HFF-Myc (cell line): ENCODE results near the gene IL6.
"Not testable (repeated sequence)": the region's sequence is repeated elsewhere in the genome, so short reads cannot be mapped to it uniquely, and the experiment has no call there.

ENCODE experiments used
- DNase-seq: peaks from one replicate; pipeline ENCODE4 v3.0.0-alpha.2; 2011; ENCODE audit warnings: low read depth; ENCODE audit errors: extremely low read depth
- H3K4me3 ChIP-seq: replicated peaks from 2 replicates; pipeline ENCODE4 v1.5.1; 2011; ENCODE audit warnings: low read depth, mild to moderate bottlenecking, control low read depth, low read length
- TF ChIP-seq, protein P1 (sequence below): IDR thresholded peaks from 2 replicates; pipeline ENCODE4 v1.5.1; 2012; ENCODE audit warnings: mild to moderate bottlenecking, low read depth, low read length, control low read depth; ENCODE audit errors: missing control alignments

IL6 gene

DNA sequence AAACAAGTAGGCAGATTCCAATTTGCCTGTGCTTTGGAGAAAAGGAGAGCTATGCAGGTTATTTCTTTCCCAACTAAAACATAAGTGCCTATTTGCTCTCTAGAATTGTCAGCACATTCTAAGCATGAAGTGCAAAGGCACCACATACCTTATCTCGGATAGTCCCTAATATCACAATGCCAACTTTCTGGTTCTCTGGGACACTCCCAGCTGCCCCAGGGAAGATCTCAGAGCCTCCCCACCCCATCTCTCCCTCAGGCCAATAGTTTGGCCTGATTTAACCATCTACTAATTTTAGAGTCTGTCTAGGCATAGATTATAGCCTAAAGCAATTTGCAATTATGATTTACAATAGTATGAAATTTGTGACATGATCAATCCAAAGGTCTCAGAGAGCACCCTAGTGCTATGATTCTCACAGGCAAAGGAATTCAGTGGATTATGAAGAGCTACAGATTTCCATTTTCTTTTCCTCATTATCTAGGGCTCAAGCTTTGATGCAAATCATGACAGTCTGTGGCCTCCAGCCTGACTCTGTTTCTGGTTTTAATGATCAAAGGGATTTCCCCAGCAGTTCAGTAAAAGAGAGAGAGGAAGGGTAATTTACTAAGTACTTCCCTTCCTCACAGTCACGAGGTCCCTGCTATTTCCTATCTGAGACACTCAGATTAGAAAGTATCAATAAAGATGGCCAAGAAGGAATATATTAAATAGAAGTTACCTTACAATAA is 29.0 kb upstream of the IL6 start:
- DNase-seq, result no peak
- H3K4me3 ChIP-seq, result no peak overlapping the region
- TF ChIP-seq, protein P1, sequence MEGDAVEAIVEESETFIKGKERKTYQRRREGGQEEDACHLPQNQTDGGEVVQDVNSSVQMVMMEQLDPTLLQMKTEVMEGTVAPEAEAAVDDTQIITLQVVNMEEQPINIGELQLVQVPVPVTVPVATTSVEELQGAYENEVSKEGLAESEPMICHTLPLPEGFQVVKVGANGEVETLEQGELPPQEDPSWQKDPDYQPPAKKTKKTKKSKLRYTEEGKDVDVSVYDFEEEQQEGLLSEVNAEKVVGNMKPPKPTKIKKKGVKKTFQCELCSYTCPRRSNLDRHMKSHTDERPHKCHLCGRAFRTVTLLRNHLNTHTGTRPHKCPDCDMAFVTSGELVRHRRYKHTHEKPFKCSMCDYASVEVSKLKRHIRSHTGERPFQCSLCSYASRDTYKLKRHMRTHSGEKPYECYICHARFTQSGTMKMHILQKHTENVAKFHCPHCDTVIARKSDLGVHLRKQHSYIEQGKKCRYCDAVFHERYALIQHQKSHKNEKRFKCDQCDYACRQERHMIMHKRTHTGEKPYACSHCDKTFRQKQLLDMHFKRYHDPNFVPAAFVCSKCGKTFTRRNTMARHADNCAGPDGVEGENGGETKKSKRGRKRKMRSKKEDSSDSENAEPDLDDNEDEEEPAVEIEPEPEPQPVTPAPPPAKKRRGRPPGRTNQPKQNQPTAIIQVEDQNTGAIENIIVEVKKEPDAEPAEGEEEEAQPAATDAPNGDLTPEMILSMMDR, result no peak

DNA sequence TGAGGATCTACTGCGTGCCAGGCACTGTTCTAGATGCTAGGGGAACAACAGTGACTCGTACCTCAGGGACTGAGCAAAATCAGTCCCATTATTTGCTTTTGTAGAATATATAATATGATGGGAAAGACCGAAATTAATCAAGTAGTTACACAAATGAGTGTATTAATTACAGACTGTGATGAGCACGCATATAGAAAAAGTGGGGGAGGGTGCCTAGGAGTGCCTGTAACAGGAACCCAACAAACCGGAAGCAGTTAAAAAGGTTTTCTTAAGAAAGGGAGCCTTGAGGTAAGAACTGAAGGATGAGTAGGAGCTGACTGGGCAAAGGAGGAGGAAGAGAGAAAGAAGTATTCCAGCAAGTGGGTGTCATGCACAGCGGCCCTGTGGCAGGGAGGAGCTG is 28.2 kb upstream of the IL6 start:
- TF ChIP-seq, protein P1, result no peak
- H3K4me3 ChIP-seq, result no peak overlapping the region
- no peak for DNase-seq

DNA sequence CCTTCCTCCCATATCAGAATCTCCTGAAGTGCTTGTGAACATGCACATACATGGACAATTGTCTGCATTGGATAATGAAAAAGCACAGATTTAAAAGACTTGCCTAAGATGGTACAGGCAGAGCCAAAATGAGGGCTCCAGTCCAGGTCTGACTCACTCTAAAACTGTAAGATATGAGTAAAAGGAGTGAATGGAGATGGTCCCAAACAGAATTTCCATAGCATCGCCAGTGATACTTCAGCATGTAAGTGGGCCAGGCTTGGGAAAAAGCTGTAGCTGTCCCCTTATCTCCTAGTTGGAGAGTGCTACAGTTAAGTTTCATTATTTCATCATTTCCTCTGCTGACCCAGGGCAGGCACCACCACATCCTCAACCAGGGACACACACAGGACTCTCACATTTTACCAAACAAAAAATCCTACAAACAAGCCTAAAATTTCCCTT is 26.4 kb upstream of the IL6 start:
- H3K4me3 ChIP-seq, result no peak overlapping the region
- TF ChIP-seq, protein P1, result no peak
- no peak for DNase-seq

DNA sequence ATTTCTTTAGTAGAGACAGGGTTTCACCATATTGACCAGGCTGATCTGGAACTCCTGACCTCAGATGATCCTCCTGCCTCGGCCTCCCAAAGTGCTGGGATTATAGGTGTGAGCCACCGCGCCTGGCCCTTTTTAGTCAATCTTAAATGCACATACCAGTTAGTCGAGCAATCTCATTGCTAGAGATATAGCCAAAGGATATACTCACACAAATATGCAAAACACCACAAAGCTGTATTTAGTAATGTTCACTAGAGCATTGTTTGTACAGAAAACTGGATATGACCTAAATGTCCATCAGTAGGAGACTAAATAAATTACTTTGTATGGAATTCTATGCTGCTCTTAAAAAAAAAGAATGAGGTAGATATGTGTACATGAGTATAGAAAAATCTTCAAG is 24.5 kb upstream of the IL6 start:
- TF ChIP-seq, protein P1, result no peak
- no peak for DNase-seq
- no peak overlapping the region for H3K4me3 ChIP-seq

DNA sequence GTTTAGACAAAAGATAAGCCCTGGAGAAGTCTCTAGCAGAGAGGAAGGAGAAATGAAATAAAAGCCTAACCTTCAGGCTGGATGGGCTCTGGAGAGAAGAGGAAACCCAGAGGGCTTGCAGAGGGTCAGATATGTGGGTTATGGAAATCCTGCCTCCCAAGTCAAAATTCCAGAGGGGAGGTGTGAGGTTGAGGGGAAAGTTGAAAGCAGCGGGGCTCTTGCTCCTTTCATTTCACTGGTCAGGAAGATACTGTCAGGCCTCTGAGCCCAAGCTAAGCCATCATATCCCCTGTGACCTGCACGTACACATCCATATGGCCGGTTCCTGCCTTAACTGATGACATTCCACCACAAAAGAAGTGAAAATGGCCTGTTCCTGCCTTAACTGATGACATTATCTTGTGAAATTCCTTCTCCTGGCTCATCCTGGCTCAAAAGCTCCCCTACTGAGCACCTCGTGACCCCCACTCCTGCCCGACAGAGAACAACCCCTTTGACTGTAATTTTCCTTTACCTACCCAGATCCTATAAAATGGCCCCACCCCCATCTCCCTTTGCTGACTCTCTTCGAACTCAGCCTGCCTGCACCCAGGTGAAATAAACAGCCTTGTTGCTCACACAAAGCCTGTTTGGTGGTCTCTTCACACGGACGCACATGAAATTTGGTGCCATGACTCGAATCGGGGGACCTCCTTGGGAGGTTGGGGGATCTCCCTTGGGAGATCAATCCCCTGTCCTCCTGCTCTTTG is 23.7 kb upstream of the IL6 start:
- not testable (repeated sequence) for H3K4me3 ChIP-seq, DNase-seq

DNA sequence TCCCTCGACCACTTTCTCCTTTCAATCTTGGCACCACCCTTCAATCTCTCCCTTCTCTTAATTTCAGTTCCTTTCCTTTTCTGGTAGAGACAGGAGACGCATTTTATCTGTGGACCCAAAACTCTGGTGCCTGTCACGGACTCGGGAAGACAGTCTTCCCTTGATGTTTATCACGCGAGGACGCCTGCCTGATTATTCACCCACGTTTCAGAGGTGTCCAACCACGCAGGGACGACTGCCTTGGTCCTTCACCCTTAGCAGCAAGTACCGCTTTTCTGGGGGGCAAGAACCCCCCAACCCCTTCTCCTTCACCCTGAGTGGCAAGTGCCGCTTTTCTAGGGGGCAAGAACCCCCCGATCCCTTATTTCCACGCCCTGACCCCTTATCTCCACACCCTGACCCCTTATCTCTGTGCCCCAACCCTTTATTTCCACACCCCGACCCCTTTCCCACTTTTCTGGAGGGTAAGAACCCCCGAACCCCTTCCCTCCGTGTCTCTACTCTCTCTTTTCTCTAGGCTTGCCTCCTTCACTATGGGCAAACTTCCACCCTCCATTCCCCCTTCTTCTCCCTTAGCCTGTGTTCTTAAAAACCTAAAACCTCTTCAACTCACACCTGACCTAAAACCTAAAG is 22.9 kb upstream of the IL6 start:
- DNase-seq, H3K4me3 ChIP-seq: not testable (repeated sequence)

DNA sequence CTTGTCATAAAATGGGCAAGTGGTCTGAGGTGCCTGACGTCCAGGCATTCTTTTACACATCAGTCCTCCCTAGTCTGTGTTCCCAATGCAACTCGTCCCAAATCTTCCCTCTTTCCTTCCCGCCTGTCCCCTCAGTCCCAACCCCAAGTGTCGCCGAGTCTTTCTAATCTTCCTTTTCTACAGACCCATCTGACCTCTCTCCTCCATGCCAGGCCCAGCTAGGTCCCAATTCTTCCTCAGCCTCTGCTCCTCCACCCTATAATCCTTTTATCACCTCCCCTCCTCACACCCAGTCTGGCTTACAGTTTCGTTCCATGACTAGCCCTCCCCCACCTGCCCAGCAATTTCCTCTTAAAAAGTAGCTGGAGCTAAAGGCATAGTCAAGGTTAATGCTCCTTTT is 22.3 kb upstream of the IL6 start:
- not testable (repeated sequence) for H3K4me3 ChIP-seq, DNase-seq

DNA sequence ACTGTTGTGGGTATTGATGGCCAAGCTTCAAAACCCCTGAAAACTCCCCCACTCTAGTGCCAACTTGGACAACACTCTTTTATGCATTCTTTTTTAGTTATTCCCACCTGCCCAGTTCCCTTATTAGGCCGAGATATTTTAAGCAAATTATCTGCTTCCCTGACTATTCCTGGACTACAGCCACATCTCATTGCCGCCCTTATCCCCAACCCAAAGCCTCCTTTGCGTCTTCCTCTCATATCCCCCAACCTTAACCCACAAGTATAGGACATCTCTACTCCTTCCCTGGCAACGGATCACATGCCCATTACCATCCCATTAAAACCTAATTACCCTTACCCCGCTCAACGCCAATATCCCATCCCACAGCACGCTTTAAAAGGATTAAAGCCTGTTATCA is 21.1 kb upstream of the IL6 start:
- H3K4me3 ChIP-seq, DNase-seq: not testable (repeated sequence)

DNA sequence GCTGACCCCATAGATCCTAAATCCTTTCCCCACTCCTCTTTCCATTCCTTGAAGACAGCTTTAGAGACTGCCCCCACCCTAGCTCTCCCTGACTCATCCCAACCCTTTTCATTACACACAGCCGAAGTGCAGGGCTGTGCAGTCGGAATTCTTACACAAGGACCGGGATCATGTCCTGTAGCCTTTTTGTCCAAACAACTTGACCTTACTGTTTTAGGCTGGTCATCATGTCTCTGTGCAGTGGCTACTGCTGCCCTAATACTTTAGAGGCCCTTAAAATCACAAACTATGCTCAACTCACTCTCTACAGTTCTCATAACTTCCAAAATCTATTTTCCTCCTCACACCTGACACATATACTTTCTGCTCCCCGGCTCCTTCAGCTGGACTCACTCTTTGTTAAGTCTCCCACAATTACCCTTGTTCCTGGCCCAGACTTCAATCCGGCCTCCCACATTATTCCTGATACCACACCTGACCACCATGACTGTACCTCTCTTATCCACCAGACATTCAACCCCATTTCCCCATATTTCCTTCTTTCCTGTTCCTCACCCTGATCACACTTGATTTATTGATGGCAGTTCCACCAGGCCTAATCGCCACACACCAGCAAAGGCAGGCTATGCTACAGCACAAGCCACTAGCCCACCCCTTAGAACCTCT is 19.8 kb upstream of the IL6 start:
- not testable (repeated sequence) for H3K4me3 ChIP-seq, DNase-seq

DNA sequence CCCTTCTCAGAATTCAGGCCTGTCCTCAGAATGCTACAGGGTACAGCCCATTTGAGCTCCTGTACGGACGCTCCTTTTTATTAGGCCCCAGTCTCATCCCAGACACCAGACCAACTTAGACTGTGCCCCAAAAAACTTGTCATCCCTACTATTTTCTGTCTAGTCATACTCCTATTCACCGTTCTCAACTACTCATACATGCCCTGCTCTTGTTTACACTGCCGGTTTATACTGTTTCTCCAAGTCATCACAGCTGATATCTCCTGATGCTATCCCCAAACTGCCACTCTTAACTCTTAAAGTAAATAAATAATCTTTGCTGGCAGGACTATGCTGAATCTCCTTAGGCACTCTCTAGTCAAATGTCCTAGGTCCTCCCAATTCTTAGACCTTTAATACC is 18.8 kb upstream of the IL6 start:
- DNase-seq, H3K4me3 ChIP-seq: not testable (repeated sequence)

DNA sequence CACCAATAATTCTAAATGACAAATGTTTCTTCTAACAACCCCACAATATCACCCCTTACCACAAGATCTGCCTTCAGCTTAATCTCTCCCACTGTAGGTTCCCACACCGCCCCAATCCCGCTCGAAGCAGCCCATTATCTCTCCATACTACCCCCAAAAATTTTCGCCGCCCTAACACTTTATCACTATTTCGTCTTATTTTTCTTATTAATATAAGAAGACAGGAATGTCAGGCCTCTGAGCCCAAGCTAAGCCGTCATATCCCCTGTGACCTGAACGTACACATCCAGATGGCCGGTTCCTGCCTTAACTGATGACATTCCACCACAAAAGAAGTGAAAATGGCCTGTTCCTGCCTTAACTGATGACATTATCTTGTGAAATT is 18.3 kb upstream of the IL6 start:
- DNase-seq, H3K4me3 ChIP-seq: not testable (repeated sequence)

DNA sequence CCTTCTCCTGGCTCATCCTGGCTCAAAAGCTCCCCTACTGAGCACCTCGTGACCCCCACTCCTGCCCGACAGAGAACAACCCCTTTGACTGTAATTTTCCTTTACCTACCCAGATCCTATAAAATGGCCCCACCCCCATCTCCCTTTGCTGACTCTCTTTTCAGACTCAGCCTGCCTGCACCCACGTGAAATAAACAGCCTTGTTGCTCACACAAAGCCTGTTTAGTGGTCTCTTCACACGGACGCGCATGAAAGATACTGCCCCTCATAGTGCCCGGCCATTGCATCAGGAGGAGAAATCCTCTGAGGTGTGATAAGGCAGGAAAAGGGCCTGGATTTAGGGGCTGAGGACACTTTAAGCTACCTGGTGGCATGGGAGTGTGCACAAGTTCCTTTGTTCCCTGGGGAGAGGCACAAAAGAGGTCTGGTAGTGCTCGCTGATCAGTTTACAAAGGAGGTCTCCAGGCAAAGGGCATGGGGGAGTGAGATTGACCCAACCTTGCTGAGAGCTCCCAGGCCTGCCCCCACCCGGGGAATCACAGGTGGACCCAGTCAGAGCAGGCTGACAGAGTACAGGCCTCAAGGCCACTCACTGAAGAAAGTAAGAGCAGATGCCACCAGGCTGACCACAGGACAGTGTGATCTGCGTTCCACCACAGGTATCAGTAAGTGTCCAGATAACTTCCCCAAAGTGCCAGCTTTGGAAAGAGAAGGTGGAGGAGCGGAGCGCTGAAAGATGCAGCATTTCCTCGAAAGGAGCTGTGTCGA is 17.8 kb upstream of the IL6 start:
- not testable (repeated sequence) for DNase-seq, H3K4me3 ChIP-seq
